Transverse colon (tissue), 4 donors: ENCODE measurements around the gene MRGPRD.

Experiments
- EP300 ChIP-seq: sonication (generic); formaldehyde crosslinking; IDR thresholded peaks from one replicate; pipeline ENCODE4 v1.6.1; 2017; ENCODE audit warnings: antibody characterized with exemption, low read depth
- POLR2A ChIP-seq: fragments of 450-650 bp; IDR thresholded peaks from one replicate; pipeline ENCODE4 v1.6.1; 2016; ENCODE audit warnings: antibody characterized with exemption, mild to moderate bottlenecking, moderate library complexity
- POLR2AphosphoS5 ChIP-seq, 3 donors: sonication (generic); formaldehyde crosslinking; IDR thresholded peaks; one replicate each; pipeline ENCODE4 v1.6.1; 2016; ENCODE audit warnings: antibody characterized with exemption in 3 of 3
- TF ChIP-seq, protein P1 (sequence below), 5 experiments: fragments of 200-600 bp in 3 of 5; fragments of 450-650 bp in 2 of 5; sonication (generic) in 3 of 5; IDR thresholded peaks; 1 replicate in 2 of 5; 2 replicates in 3 of 5; pipeline ENCODE4 v1.5.1; 2016 to 2017; ENCODE audit warnings: antibody characterized with exemption in 5 of 5, inconsistent platforms in 3 of 5, mild to moderate bottlenecking in 2 of 5, moderate library complexity in 1 of 5

DNA sequence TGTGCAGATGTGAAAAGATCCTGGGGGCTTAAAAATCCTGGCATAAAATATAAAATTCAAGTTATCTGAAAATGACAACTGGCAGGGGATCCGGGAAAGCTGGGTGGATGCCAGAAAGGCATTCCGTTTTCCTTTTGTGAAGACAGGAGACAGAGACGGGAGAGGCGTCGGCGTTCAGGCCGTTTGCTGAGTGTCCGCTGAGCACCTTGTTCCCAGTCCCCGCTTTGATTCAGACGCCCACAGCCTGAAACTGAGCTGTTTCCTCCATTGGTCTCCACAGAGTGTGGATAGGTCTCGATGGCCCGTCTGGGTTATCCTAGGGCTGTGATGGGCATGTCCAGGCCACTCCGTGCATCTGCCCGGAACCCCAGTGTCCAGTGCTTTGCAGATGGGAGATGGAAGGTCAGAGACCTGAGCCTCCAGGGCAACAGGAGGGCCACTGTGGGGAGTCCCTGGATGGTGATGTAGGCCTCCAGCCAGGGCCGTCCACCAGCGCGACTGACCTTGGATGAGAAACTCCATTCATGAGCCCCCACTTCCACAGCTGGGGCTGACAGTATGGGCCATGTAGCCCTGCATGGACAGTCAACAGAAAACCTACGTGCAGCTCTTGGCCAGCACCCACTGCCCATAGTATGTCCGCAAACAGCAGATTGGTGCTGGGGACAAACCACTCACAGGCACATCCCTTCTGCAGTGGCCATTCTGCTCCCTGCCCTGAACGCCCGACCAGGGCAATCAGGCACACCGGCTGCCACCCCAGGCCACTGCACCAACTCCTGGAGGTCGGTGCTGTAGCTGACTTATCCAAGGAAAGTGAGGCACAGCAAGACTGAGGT is 20.7 kb upstream of the MRGPRD start:
- TF ChIP-seq EP300 (no peak), POLR2AphosphoS5 (IDR thresholded peaks at IDR 0.05) (no peak), POLR2A (no peak)
- TF ChIP-seq, protein P1, sequence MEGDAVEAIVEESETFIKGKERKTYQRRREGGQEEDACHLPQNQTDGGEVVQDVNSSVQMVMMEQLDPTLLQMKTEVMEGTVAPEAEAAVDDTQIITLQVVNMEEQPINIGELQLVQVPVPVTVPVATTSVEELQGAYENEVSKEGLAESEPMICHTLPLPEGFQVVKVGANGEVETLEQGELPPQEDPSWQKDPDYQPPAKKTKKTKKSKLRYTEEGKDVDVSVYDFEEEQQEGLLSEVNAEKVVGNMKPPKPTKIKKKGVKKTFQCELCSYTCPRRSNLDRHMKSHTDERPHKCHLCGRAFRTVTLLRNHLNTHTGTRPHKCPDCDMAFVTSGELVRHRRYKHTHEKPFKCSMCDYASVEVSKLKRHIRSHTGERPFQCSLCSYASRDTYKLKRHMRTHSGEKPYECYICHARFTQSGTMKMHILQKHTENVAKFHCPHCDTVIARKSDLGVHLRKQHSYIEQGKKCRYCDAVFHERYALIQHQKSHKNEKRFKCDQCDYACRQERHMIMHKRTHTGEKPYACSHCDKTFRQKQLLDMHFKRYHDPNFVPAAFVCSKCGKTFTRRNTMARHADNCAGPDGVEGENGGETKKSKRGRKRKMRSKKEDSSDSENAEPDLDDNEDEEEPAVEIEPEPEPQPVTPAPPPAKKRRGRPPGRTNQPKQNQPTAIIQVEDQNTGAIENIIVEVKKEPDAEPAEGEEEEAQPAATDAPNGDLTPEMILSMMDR (IDR thresholded peaks at IDR 0.05), result no peak
